K562 (cell line): Measurements from ENCODE around the gene SDE2. TPM values are rescaled to one million over a fixed set of nuclear protein-coding genes. Genes with fewer than 3 reads are reported as not detected.

Experiments used
- CCNT2 ChIP-seq: IDR thresholded peaks from 2 replicates; pipeline ENCODE4 v1.6.1; 2011; ENCODE audit warnings: borderline replicate concordance, low read depth, mild to moderate bottlenecking, moderate library complexity, mixed read lengths, low read length; ENCODE audit not compliant: insufficient read length; ENCODE audit errors: extremely low read depth
- DDX20 ChIP-seq: fragments of 450-650 bp; IDR thresholded peaks from 2 replicates; pipeline ENCODE4 v1.6.1; 2016; ENCODE audit warnings: missing genetic modification characterization, low read depth, mild to moderate bottlenecking, missing compliant biosample characterization, moderate library complexity
- EP300 ChIP-seq: IDR thresholded peaks from 2 replicates; pipeline ENCODE4 v1.6.1; 2012; ENCODE audit warnings: low read length, improper control_type of control experiment
- FOXK2 ChIP-seq, 2 experiments: fragments of 450-650 bp; IDR thresholded peaks in 1 of 2; conservative IDR thresholded peaks in 1 of 2; 2 replicates each; pipeline ENCODE4 v1.6.1; 2016; ENCODE audit warnings: low read depth in 2 of 2, mild to moderate bottlenecking in 1 of 2
- GATAD2B ChIP-seq: fragments of 450-650 bp; IDR thresholded peaks from 2 replicates; pipeline ENCODE4 v1.6.1; 2017; ENCODE audit warnings: mild to moderate bottlenecking, borderline replicate concordance
- HDGF ChIP-seq: fragments of 450-650 bp; IDR thresholded peaks from 2 replicates; pipeline ENCODE4 v1.6.1; 2016
- HEY1 ChIP-seq: fragments of 250-450 bp; sonication (Bioruptor Pico); IDR thresholded peaks from 2 replicates; pipeline ENCODE4 v1.5.0; 2020; ENCODE audit warnings: mild to moderate bottlenecking, moderate library complexity, borderline replicate concordance
- HMGN3 ChIP-seq: IDR thresholded peaks from 2 replicates; pipeline ENCODE4 v1.6.1; 2011; ENCODE audit warnings: borderline replicate concordance, low read depth, mild to moderate bottlenecking, mixed read lengths, low read length; ENCODE audit not compliant: insufficient read length; ENCODE audit errors: extremely low read depth
- HNRNPUL1 ChIP-seq: fragments of 200-400 bp; formaldehyde crosslinking; IDR thresholded peaks from 2 replicates; pipeline ENCODE4 v1.6.1; 2017; ENCODE audit warnings: low read length
- KAT2B ChIP-seq: IDR thresholded peaks from one replicate; pipeline ENCODE4 v1.6.1; 2012; ENCODE audit warnings: low read depth, mild to moderate bottlenecking, control low read depth, inconsistent platforms, low read length, moderate library complexity
- MCM3 ChIP-seq: fragments of 450-650 bp; IDR thresholded peaks from 2 replicates; pipeline ENCODE4 v1.6.1; 2016
- NFE2L1 ChIP-seq: fragments of 450-650 bp; IDR thresholded peaks from 2 replicates; pipeline ENCODE4 v1.6.1; 2016; ENCODE audit warnings: missing genetic modification characterization, low read depth, mild to moderate bottlenecking, missing compliant biosample characterization, moderate library complexity, borderline replicate concordance
- NFIC ChIP-seq: fragments of 450-650 bp; IDR thresholded peaks from 2 replicates; pipeline ENCODE4 v1.6.1; 2017; ENCODE audit warnings: mild to moderate bottlenecking, inconsistent platforms
- NR3C1 ChIP-seq: sonication (generic); formaldehyde crosslinking; IDR thresholded peaks from 2 replicates; pipeline ENCODE4 v1.8.1; 2022; ENCODE audit warnings: missing genetic modification reagents
- POLR2G ChIP-seq: fragments of 200-400 bp; formaldehyde crosslinking; IDR thresholded peaks from 2 replicates; pipeline ENCODE4 v1.6.1; 2017; ENCODE audit warnings: low read depth, mild to moderate bottlenecking, antibody characterized with exemption, low read length, moderate library complexity
- TCF7 ChIP-seq: sonication (generic); IDR thresholded peaks from 2 replicates; pipeline ENCODE4 v1.6.1; 2016; ENCODE audit warnings: antibody characterized with exemption, borderline replicate concordance
- U2AF2 ChIP-seq: fragments of 200-400 bp; formaldehyde crosslinking; optimal IDR thresholded peaks from 2 replicates; pipeline ENCODE3; 2017; ENCODE audit warnings: low read depth, mild to moderate bottlenecking, low read length
- ZEB2 ChIP-seq: fragments of 450-650 bp; IDR thresholded peaks from 2 replicates; pipeline ENCODE4 v1.6.1; 2016
- ZKSCAN3 ChIP-seq: fragments of 250-450 bp; sonication (Bioruptor Pico); IDR thresholded peaks from 2 replicates; pipeline ENCODE4 v1.4.0; 2020
- ZNF24 ChIP-seq: fragments of 450-650 bp; IDR thresholded peaks from 2 replicates; pipeline ENCODE4 v1.6.1; 2016
- ZNF507 ChIP-seq: conservative IDR thresholded peaks from 2 replicates; pipeline ENCODE4 v1.6.1; 2017; ENCODE audit warnings: missing genetic modification characterization, missing compliant biosample characterization
- polyA plus RNA-seq, 8 experiments: library from polyadenylated mRNA; depleted of rRNA in 4 of 8; stranded (reverse) in 5 of 8; unstranded in 3 of 8; fragments of >200 nt; fragmentation: Nextera tagmentation in 2 of 8; fragmentation: Illumina TruSeq in 1 of 8; extraction: Ambion mirVana in 2 of 8; extraction: Trizol in 1 of 8; gene quantifications; 2 replicates each; pipeline versions ENCODE4 v1.2.1 to v1.2.3, GENCODE V29; 2011 to 2014; ENCODE audit warnings: inconsistent platforms in 1 of 8, missing spikeins in 1 of 8
- total RNA-seq, 7 experiments: library from RNA; depleted of rRNA in 6 of 7; stranded (reverse); fragments of >200 nt in 6 of 7; fragmentation: Illumina TruSeq in 2 of 7; extraction: Trizol in 2 of 7; gene quantifications; 2 replicates each; pipeline versions ENCODE4 v1.2.1 to v1.2.3, GENCODE V29; 2011 to 2021; ENCODE audit warnings: low replicate concordance in 1 of 7
- TF ChIP-seq, protein P1 (sequence below): fragments of 250-450 bp; sonication (Bioruptor Pico); IDR thresholded peaks from 2 replicates; pipeline ENCODE4 v1.5.0; 2020; ENCODE audit warnings: mild to moderate bottlenecking
- TF ChIP-seq, protein P2 (sequence below), 2 experiments: fragments of 450-650 bp; formaldehyde crosslinking in 1 of 2; IDR thresholded peaks; 2 replicates each; pipeline versions ENCODE4 v1.4.0 to v1.6.1; 2014 to 2020; ENCODE audit warnings: mild to moderate bottlenecking in 2 of 2, borderline replicate concordance in 1 of 2, low read depth in 1 of 2

SDE2 gene
- total and polyA plus RNA-seq, 9 of the 15 experiments (the other 6 are each of a cell fraction or from before 2014, with no cell fraction given) = 14.3 to 62.3 (median 46.0) TPM

DNA sequence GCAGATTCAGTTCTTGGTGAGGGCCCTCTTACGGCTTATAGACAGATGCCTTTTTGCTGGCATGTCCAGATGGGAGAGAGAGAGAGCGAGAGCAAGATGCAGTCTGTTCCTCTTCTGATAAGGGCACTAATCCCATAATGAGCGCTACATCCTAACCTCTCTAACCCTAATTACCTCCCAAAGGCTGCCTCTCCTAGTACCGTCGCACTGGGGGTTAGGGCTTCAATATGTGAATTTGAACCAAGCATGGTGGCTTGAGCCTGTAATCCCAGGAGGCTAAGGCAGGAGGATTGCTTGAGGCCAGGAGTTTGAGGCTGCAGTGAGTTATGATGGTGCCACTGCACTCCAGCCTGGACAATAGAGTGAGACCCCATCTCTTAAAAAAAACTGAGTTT, 10.5 kb upstream of the SDE2 start (continued):
- TF ChIP-seq HNRNPUL1 = no peak
- no peak for TF ChIP-seq MCM3
- no peak for TF ChIP-seq KAT2B
- peak; percentile 81 for TF ChIP-seq NFIC
- TF ChIP-seq TCF7 = no peak
- no peak for TF ChIP-seq ZKSCAN3
- no peak for TF ChIP-seq NFE2L1 (tag)
- TF ChIP-seq ZNF24 = no peak
- TF ChIP-seq, protein P1, sequence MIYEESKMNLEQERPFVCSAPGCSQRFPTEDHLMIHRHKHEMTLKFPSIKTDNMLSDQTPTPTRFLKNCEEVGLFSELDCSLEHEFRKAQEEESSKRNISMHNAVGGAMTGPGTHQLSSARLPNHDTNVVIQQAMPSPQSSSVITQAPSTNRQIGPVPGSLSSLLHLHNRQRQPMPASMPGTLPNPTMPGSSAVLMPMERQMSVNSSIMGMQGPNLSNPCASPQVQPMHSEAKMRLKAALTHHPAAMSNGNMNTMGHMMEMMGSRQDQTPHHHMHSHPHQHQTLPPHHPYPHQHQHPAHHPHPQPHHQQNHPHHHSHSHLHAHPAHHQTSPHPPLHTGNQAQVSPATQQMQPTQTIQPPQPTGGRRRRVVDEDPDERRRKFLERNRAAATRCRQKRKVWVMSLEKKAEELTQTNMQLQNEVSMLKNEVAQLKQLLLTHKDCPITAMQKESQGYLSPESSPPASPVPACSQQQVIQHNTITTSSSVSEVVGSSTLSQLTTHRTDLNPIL (CRISPR knock-in tag) = no peak
- no peak for TF ChIP-seq NR3C1 (CRISPR knock-in tag)
- TF ChIP-seq HEY1 (CRISPR knock-in tag) = no peak
- no peak for TF ChIP-seq HDGF
- no peak for TF ChIP-seq ZNF507 (tag)
- peak; percentile 53; the same call in 1 of the 2 replicates for TF ChIP-seq ZEB2
- TF ChIP-seq DDX20 (tag) = no peak
- TF ChIP-seq EP300 = peak; percentile 70
- TF ChIP-seq FOXK2 (conservative IDR thresholded peaks at IDR 0.05 in 1 of 2, IDR thresholded peaks at IDR 0.05 in 1 of 2; ENCODE audit: low read depth in 2 of 2) = no peak
- no peak for TF ChIP-seq POLR2G
- no peak for TF ChIP-seq U2AF2
- TF ChIP-seq GATAD2B = no peak
- TF ChIP-seq, protein P2, sequence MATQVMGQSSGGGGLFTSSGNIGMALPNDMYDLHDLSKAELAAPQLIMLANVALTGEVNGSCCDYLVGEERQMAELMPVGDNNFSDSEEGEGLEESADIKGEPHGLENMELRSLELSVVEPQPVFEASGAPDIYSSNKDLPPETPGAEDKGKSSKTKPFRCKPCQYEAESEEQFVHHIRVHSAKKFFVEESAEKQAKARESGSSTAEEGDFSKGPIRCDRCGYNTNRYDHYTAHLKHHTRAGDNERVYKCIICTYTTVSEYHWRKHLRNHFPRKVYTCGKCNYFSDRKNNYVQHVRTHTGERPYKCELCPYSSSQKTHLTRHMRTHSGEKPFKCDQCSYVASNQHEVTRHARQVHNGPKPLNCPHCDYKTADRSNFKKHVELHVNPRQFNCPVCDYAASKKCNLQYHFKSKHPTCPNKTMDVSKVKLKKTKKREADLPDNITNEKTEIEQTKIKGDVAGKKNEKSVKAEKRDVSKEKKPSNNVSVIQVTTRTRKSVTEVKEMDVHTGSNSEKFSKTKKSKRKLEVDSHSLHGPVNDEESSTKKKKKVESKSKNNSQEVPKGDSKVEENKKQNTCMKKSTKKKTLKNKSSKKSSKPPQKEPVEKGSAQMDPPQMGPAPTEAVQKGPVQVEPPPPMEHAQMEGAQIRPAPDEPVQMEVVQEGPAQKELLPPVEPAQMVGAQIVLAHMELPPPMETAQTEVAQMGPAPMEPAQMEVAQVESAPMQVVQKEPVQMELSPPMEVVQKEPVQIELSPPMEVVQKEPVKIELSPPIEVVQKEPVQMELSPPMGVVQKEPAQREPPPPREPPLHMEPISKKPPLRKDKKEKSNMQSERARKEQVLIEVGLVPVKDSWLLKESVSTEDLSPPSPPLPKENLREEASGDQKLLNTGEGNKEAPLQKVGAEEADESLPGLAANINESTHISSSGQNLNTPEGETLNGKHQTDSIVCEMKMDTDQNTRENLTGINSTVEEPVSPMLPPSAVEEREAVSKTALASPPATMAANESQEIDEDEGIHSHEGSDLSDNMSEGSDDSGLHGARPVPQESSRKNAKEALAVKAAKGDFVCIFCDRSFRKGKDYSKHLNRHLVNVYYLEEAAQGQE (IDR thresholded peaks at IDR 0.05; ENCODE audit: borderline replicate concordance) = no peak; the same call in 1 of the 2 replicates
- TF ChIP-seq, protein P2 (CRISPR knock-in tag; IDR thresholded peaks at IDR 0.05; ENCODE audit: low read depth) = no peak
- TF ChIP-seq CCNT2 = no peak
- TF ChIP-seq HMGN3 = no peak
